HepG2 (cell line): ENCODE results near the gene PELI3. TPM values are rescaled to one million over a fixed set of nuclear protein-coding genes. Genes with fewer than 3 reads are reported as not detected.

Experiments used
- AFF4 ChIP-seq: sonication (generic); formaldehyde crosslinking; IDR thresholded peaks from 2 replicates; pipeline ENCODE4 v1.4.0; 2020; ENCODE audit warnings: missing genetic modification reagents
- CCDC6 ChIP-seq: sonication (generic); formaldehyde crosslinking; IDR thresholded peaks from 2 replicates; pipeline ENCODE4 v1.8.1; 2022; ENCODE audit warnings: mild to moderate bottlenecking, missing genetic modification reagents, moderate library complexity
- FOXJ3 ChIP-seq: sonication (generic); formaldehyde crosslinking; IDR thresholded peaks from 2 replicates; pipeline ENCODE4 v1.4.0; 2020; ENCODE audit warnings: missing genetic modification reagents, mild to moderate bottlenecking, borderline replicate concordance
- HMG20A ChIP-seq: IDR thresholded peaks from 2 replicates; pipeline ENCODE4 v1.6.1; 2016; ENCODE audit warnings: borderline replicate concordance
- JUNB ChIP-seq: sonication (generic); formaldehyde crosslinking; IDR thresholded peaks from 2 replicates; pipeline ENCODE4 v1.8.0; 2022; ENCODE audit warnings: missing genetic modification reagents, mild to moderate bottlenecking, borderline replicate concordance
- NFKB2 ChIP-seq: sonication (generic); formaldehyde crosslinking; IDR thresholded peaks from 2 replicates; pipeline ENCODE4 v1.4.0; 2020; ENCODE audit warnings: missing genetic modification reagents, borderline replicate concordance
- RFXAP ChIP-seq: sonication (generic); formaldehyde crosslinking; IDR thresholded peaks from 2 replicates; pipeline ENCODE4 v1.4.0; 2020; ENCODE audit warnings: missing genetic modification reagents, borderline replicate concordance
- SIN3B ChIP-seq: fragments of 150-350 bp; IDR thresholded peaks from 2 replicates; pipeline ENCODE4 v1.6.1; 2014; ENCODE audit warnings: low read length
- SP1 ChIP-seq, 2 experiments: fragments of 450-650 bp in 1 of 2; sonication (generic) in 1 of 2; formaldehyde crosslinking in 1 of 2; IDR thresholded peaks; 2 replicates each; pipeline versions ENCODE4 v1.4.0 to v1.6.1; 2016 to 2020; ENCODE audit warnings: missing genetic modification reagents in 1 of 2
- ZMAT3 ChIP-seq: sonication (generic); formaldehyde crosslinking; conservative IDR thresholded peaks from 2 replicates; pipeline ENCODE4 v1.7.0; 2021; ENCODE audit warnings: missing genetic modification reagents
- ZNF160 ChIP-seq: sonication (generic); formaldehyde crosslinking; IDR thresholded peaks from 2 replicates; pipeline ENCODE4 v1.8.0; 2022; ENCODE audit warnings: mild to moderate bottlenecking, inconsistent platforms, missing genetic modification reagents
- ZNF468 ChIP-seq: sonication (generic); formaldehyde crosslinking; IDR thresholded peaks from 2 replicates; pipeline ENCODE4 v1.8.0; 2022; ENCODE audit warnings: mild to moderate bottlenecking, moderate library complexity, missing genetic modification reagents
- ZSCAN21 ChIP-seq: sonication (generic); formaldehyde crosslinking; IDR thresholded peaks from 2 replicates; pipeline ENCODE4 v1.8.0; 2022; ENCODE audit warnings: mild to moderate bottlenecking, missing genetic modification reagents, moderate library complexity, borderline replicate concordance
- polyA plus RNA-seq, 8 experiments: library from polyadenylated mRNA; depleted of rRNA in 3 of 8; stranded (reverse) in 7 of 8; unstranded in 1 of 8; fragments of >200 nt; fragmentation: Illumina TruSeq in 4 of 8; extraction: Trizol in 4 of 8; gene quantifications; 2 replicates each; pipeline versions ENCODE4 v1.2.1 to v1.2.3, GENCODE V29; 2011 to 2016; ENCODE audit warnings: low read depth in 4 of 8, missing spikeins in 1 of 8, mixed read lengths in 1 of 8; ENCODE audit not compliant: insufficient read depth in 1 of 8
- total RNA-seq, 5 experiments: library from RNA; depleted of rRNA; stranded (reverse); fragments of >200 nt; fragmentation: Illumina TruSeq; extraction: Trizol; gene quantifications; 2 replicates each; pipeline ENCODE4 v1.2.3, GENCODE V29; 2016; ENCODE audit warnings: low read depth in 1 of 5
- TF ChIP-seq, protein P1 (sequence below): sonication (generic); formaldehyde crosslinking; IDR thresholded peaks from one replicate; pipeline ENCODE4 v1.5.1; 2020; ENCODE audit warnings: mild to moderate bottlenecking, missing genetic modification reagents; ENCODE audit errors: not compliant biosample characterization
- TF ChIP-seq, protein P2 (sequence below): sonication (generic); formaldehyde crosslinking; IDR thresholded peaks from 2 replicates; pipeline ENCODE4 v1.5.0; 2020; ENCODE audit warnings: mild to moderate bottlenecking, missing genetic modification reagents

PELI3 gene
- total and polyA plus RNA-seq, 2 of the 13 experiments (the other 11 are each of a cell fraction or from before 2014, with no cell fraction given): 2.0 to 4.0 TPM

DNA sequence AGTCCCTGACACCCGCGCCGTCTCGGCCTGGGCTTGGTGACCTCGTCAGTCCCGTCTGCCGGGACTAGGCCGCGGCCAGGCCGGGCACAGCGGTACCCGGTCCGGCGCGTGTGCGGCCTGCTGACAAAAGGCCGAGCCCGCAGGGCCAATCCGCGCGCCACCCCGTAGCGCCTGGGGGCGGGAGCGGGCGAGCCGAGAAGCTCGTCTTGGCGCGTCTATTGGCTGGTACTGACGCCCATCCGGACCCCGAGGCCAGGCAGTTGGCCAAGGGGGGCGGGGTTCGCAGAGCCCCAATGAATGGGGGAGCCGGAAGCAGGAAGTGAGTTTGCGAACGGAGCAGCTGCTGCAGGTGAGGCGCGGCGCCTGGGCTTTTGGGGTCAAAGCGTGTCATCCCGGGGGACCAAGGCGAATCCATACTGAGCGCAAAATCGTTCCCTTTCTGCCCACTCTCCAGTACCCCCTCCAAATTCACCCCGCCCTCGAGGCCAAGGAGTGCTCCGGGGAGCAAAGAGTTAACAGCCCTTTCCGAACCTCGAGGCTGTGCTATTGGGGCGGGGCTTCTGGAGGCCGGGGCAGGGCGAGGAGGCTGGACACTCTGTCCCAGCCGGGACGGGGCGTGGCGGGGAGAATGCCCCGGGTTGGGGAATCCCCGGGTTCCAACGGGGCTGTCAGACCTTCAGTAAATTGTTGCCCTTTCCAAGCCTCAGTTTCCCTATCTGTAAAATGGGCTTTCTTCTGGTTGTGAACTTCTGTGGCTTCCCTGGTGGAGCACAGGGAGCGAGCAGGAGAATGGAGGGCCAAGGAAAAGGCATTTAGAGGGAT, 13.6 kb downstream of the PELI3 start, which contains the start of gene DPP3 (continued):
- TF ChIP-seq, protein P1, sequence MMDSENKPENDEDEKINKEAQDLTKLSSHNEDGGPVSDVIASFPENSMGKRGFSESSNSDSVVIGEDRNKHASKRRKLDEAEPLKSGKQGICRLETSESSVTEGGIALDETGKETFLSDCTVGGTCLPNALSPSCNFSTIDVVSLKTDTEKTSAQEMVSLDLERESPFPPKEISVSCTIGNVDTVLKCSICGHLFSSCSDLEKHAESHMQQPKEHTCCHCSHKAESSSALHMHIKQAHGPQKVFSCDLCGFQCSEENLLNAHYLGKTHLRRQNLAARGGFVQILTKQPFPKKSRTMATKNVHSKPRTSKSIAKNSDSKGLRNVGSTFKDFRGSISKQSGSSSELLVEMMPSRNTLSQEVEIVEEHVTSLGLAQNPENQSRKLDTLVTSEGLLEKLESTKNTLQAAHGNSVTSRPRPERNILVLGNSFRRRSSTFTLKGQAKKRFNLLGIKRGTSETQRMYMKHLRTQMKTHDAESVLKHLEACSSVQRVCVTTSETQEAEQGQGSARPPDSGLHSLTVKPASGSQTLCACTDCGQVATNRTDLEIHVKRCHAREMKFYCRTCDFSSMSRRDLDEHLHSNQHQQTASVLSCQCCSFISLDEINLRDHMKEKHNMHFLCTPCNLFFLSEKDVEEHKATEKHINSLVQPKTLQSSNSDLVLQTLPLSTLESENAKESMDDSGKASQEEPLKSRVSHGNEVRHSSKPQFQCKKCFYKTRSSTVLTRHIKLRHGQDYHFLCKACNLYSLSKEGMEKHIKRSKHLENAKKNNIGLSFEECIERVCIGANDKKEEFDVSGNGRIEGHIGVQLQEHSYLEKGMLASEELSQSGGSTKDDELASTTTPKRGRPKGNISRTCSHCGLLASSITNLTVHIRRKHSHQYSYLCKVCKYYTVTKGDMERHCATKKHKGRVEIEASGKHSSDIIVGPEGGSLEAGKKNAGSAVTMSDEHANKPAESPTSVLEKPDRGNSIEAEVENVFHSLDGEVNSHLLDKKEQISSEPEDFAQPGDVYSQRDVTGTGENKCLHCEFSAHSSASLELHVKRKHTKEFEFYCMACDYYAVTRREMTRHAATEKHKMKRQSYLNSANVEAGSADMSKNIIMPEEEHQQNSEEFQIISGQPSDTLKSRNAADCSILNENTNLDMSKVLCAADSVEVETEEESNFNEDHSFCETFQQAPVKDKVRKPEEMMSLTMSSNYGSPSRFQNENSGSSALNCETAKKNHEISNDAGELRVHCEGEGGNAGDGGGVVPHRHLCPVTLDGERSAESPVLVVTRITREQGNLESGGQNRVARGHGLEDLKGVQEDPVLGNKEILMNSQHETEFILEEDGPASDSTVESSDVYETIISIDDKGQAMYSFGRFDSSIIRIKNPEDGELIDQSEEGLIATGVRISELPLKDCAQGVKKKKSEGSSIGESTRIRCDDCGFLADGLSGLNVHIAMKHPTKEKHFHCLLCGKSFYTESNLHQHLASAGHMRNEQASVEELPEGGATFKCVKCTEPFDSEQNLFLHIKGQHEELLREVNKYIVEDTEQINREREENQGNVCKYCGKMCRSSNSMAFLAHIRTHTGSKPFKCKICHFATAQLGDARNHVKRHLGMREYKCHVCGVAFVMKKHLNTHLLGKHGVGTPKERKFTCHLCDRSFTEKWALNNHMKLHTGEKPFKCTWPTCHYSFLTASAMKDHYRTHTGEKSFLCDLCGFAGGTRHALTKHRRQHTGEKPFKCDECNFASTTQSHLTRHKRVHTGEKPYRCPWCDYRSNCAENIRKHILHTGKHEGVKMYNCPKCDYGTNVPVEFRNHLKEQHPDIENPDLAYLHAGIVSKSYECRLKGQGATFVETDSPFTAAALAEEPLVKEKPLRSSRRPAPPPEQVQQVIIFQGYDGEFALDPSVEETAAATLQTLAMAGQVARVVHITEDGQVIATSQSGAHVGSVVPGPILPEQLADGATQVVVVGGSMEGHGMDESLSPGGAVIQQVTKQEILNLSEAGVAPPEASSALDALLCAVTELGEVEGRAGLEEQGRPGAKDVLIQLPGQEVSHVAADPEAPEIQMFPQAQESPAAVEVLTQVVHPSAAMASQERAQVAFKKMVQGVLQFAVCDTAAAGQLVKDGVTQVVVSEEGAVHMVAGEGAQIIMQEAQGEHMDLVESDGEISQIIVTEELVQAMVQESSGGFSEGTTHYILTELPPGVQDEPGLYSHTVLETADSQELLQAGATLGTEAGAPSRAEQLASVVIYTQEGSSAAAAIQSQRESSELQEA: peak; percentile 5
- TF ChIP-seq CCDC6 (peak; percentile 98), ZNF468 (no peak), RFXAP (CRISPR knock-in tag) (no peak; the same call in 1 of the 2 replicates), ZMAT3 (CRISPR knock-in tag) (peak; percentile 69; the same call in 1 of the 2 replicates), SIN3B (0 out of 2 replicates have a peak, but pooled peaks have one; percentile 28), JUNB (CRISPR knock-in tag) (no peak), ZSCAN21 (peak; percentile 58; the same call in 1 of the 2 replicates), HMG20A (CRISPR knock-in tag) (no peak), FOXJ3 (CRISPR knock-in tag) (no peak), ZNF160 (no peak), SP1 (IDR thresholded peaks at IDR 0.05) (no peak), SP1 (CRISPR knock-in tag; IDR thresholded peaks at IDR 0.05) (peak; percentile 66), AFF4 (0 out of 2 replicates have a peak, but pooled peaks have one; percentile 56), NFKB2 (peak; percentile 20; the same call in 1 of the 2 replicates)
- TF ChIP-seq, protein P2, sequence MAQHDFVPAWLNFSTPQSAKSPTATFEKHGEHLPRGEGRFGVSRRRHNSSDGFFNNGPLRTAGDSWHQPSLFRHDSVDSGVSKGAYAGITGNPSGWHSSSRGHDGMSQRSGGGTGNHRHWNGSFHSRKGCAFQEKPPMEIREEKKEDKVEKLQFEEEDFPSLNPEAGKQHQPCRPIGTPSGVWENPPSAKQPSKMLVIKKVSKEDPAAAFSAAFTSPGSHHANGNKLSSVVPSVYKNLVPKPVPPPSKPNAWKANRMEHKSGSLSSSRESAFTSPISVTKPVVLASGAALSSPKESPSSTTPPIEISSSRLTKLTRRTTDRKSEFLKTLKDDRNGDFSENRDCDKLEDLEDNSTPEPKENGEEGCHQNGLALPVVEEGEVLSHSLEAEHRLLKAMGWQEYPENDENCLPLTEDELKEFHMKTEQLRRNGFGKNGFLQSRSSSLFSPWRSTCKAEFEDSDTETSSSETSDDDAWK (CRISPR knock-in tag): no peak
